Osteoblast (primary cell): ENCODE results near the gene PWP1. TPM values are rescaled to one million over a fixed set of nuclear protein-coding genes. Genes with fewer than 3 reads are reported as not detected.
A peak's percentile ranks its signal among the peaks of the same experiment; 100 is the strongest.

Experiments used
- DNase-seq: peaks from one replicate; pipeline ENCODE4 v3.0.0; 2011; ENCODE audit warnings: low spot score, mixed read lengths; ENCODE audit not compliant: insufficient read length; ENCODE audit errors: missing footprints
- H2AFZ ChIP-seq: 2 replicates; pipeline ENCODE4 v1.6.0; 2011; ENCODE audit warnings: mild to moderate bottlenecking, low read length
- H3K27ac ChIP-seq: 2 replicates; pipeline ENCODE4 v1.5.1; 2011; ENCODE audit warnings: mild to moderate bottlenecking, low read depth, low read length, moderate library complexity
- H3K27me3 ChIP-seq: 2 replicates; pipeline ENCODE4 v1.6.0; 2012; ENCODE audit warnings: mild to moderate bottlenecking, control low read depth, inconsistent platforms, low read length, moderate library complexity; ENCODE audit not compliant: insufficient read depth
- H3K36me3 ChIP-seq: 2 replicates; pipeline ENCODE4 v1.5.1; 2011; ENCODE audit warnings: mild to moderate bottlenecking, low read length, control low read depth, moderate library complexity; ENCODE audit not compliant: insufficient read depth
- H3K4me1 ChIP-seq: 2 replicates; pipeline ENCODE4 v1.5.1; 2011; ENCODE audit warnings: mild to moderate bottlenecking, low read length, control low read depth, moderate library complexity; ENCODE audit not compliant: insufficient read depth
- H3K4me2 ChIP-seq: 2 replicates; pipeline ENCODE4 v1.6.0; 2011; ENCODE audit warnings: mild to moderate bottlenecking, low read length; ENCODE audit not compliant: insufficient read depth
- H3K4me3 ChIP-seq: fragments of 200-600 bp; sonication (generic); 3 replicates; pipeline ENCODE4 v1.5.1; 2012; ENCODE audit warnings: mild to moderate bottlenecking, low read length, inconsistent platforms; ENCODE audit not compliant: insufficient read depth
- H3K79me2 ChIP-seq: 2 replicates; pipeline ENCODE4 v1.6.0; 2012; ENCODE audit warnings: mild to moderate bottlenecking, low read length, control low read depth, inconsistent platforms; ENCODE audit not compliant: insufficient read depth
- H3K9me3 ChIP-seq: 2 replicates; pipeline ENCODE4 v1.5.1; 2011; ENCODE audit warnings: low read depth, low read length, control low read depth
- H4K20me1 ChIP-seq: 2 replicates; pipeline ENCODE4 v1.6.0; 2012; ENCODE audit warnings: mild to moderate bottlenecking, low read length, control low read depth; ENCODE audit not compliant: insufficient read depth
- total RNA-seq: library from RNA; depleted of rRNA; stranded (reverse); fragments of >200 nt; gene quantifications from 2 replicates; pipeline ENCODE4 v1.2.3, GENCODE V29; 2012
- TF ChIP-seq, protein P1 (sequence below): IDR thresholded peaks from 2 replicates; pipeline ENCODE4 v1.5.1; 2011; ENCODE audit warnings: mild to moderate bottlenecking, low read depth, low read length, moderate library complexity; ENCODE audit errors: extremely low read depth

The PWP1 gene
- total RNA-seq, 1 donor, result 72.0 TPM

DNA sequence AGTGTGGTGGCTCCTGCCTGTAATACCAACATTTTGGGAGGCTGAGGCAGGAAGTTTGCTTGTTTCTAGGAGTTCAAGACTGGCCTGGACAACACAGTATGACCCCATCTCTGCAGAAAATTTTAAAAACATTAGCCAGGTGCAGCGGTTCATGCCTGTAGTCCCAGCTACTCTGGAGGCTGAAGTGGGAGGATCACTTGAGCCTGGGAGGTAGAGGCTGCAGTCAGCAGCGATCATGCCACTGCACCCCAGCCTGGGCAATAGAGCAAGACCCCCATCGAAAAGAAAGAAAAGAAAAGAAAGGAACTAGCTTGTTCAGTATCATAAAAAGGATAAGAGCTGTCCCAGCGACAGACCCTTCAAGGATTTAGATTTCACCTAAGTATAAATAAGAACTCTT is 18.1 kb upstream of the PWP1 start:
- peaks cover 21% of the 10 kb centered on the region for H3K27me3 ChIP-seq
- H3K79me2 ChIP-seq, result no peaks in the 10 kb centered on the region
- no peak overlapping the region for H2AFZ ChIP-seq
- no peaks in the 10 kb centered on the region for H3K9me3 ChIP-seq
- H3K4me1 ChIP-seq, result no peaks in the 10 kb centered on the region
- H3K27ac ChIP-seq, result no peak overlapping the region
- DNase-seq, result no peak
- H3K4me2 ChIP-seq, result no peak overlapping the region
- no peak overlapping the region for H3K4me3 ChIP-seq
- TF ChIP-seq, protein P1, sequence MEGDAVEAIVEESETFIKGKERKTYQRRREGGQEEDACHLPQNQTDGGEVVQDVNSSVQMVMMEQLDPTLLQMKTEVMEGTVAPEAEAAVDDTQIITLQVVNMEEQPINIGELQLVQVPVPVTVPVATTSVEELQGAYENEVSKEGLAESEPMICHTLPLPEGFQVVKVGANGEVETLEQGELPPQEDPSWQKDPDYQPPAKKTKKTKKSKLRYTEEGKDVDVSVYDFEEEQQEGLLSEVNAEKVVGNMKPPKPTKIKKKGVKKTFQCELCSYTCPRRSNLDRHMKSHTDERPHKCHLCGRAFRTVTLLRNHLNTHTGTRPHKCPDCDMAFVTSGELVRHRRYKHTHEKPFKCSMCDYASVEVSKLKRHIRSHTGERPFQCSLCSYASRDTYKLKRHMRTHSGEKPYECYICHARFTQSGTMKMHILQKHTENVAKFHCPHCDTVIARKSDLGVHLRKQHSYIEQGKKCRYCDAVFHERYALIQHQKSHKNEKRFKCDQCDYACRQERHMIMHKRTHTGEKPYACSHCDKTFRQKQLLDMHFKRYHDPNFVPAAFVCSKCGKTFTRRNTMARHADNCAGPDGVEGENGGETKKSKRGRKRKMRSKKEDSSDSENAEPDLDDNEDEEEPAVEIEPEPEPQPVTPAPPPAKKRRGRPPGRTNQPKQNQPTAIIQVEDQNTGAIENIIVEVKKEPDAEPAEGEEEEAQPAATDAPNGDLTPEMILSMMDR, result no peak
- no peaks in the 10 kb centered on the region for H4K20me1 ChIP-seq
- no peaks in the 10 kb centered on the region for H3K36me3 ChIP-seq

DNA sequence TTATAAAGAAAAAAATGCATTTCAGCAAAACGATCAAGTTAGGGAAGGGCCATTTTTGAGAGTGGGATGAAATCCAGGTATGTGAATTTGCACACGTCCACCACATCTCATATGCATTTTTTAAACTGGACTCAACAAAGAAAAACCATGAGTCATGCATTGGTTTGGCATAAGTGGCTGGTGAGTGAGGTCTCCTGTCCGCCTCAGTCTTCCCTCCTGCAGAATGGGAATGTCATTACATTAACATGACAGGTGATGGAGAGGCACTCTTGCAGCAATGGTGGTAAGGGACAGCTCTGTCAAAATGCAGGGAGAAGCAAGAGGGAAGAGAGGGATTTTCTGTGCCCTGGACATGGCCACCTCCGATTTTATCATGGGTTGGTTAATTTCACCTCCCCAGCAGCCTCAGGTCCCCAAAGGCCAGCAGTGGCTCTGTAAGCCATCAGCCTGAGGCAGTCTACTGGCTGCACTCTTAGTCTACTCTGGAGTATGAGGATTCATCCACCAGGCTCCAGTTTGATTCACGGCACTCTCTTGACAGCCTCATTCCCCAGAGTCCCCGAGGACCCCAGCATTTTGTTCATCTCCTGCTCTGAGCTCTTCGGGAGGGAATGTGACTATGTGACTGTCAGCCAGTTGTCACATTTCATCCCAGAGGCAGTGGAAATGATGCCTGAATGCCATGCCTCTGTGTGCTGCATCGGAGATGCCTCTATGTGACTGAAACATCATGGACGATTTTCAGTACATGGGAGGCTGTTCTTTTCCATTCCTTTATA is 17.1 kb upstream of the PWP1 start:
- Histone ChIP-seq H4K20me1 (no peaks in the 10 kb centered on the region), H3K79me2 (no peaks in the 10 kb centered on the region), H3K4me3 (no peak overlapping the region), H3K36me3 (no peaks in the 10 kb centered on the region), H3K27ac (no peak overlapping the region), H3K4me1 (no peaks in the 10 kb centered on the region), H3K27me3 (peaks cover 30% of the 10 kb centered on the region), H3K4me2 (no peak overlapping the region), H3K9me3 (no peaks in the 10 kb centered on the region), H2AFZ (no peak overlapping the region)
- TF ChIP-seq, protein P1, result no peak
- no peak for DNase-seq

DNA sequence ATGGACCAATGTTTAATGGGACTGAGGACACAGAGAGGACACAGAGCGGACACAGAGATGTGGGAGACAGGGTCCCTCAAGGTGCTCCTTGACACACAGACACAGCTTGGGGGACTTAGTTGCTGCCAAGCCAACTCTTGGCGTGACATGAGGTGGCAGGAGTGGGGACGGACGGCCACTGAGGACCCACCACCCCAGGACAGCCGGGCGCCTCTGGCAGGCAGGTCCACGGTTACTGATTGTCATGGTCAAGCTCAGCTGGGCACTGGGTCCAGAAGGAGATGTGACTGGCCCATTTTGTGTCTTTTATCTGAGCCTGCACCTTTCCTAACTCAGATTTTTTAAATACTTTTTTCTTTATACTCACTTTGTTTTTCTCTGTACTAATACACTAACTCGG is 15.7 kb upstream of the PWP1 start:
- Histone ChIP-seq H3K79me2 (no peaks in the 10 kb centered on the region), H3K4me1 (no peaks in the 10 kb centered on the region), H4K20me1 (no peaks in the 10 kb centered on the region), H3K9me3 (no peaks in the 10 kb centered on the region), H3K36me3 (no peaks in the 10 kb centered on the region), H3K4me3 (no peak overlapping the region), H3K27me3 (peaks cover 34% of the 10 kb centered on the region), H3K27ac (no peak overlapping the region), H2AFZ (no peak overlapping the region), H3K4me2 (no peak overlapping the region)
- TF ChIP-seq, protein P1, result no peak
- no peak for DNase-seq

DNA sequence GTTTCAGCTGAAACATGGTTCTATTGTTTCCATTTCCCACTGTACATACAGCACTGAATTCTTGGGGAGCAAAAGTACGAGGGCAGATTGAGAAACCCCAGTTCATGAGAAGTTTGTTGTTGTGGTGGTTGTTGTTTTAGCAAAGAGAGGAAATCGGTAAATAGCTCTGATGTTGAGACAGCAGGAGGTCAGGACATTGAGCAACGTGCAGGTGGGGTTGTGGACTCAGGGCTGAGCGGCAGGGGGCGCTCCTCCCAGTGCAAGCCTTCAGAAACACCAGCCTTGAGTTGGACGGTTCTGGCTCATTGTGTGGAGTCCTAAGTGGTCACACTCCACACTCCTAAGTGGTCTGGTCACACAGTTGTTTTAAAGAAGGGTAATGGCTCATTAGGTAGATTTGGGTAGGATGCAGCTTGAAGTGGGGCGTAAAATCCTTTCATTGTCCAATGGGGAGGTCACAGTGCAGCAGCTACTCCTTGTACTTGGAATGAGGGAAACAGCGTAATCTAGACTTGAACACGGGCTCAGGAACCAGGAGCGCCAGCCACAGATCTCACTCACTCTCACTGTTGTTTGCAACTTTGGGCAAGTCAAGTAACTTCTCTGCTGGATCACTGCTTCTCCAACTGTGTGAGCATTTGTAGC is 14.5 kb upstream of the PWP1 start:
- Histone ChIP-seq H3K4me2 (no peak overlapping the region), H3K4me1 (no peaks in the 10 kb centered on the region), H3K4me3 (no peak overlapping the region), H3K79me2 (no peaks in the 10 kb centered on the region), H3K27me3 (peaks cover 34% of the 10 kb centered on the region), H2AFZ (no peak overlapping the region), H3K36me3 (no peaks in the 10 kb centered on the region), H4K20me1 (no peaks in the 10 kb centered on the region), H3K27ac (no peak overlapping the region), H3K9me3 (no peaks in the 10 kb centered on the region)
- TF ChIP-seq, protein P1, result peak; percentile 68
- DNase-seq, result no peak
